ENCODE results near the gene PSMC5. TPM values are rescaled to one million over a fixed set of nuclear protein-coding genes. Genes with fewer than 3 reads are reported as not detected.
"Not testable (repeated sequence)": the region's sequence is repeated elsewhere in the genome, so short reads cannot be mapped to it uniquely, and the experiment has no call there.

Gene PSMC5
- total RNA-seq, 1 experiment from 2014 or later = 133 TPM

GRCh38 chr17:63845509-63845908 lies 18.3 kb downstream of the PSMC5 start:
- Histone ChIP-seq H3K27me3 (no peaks in the 10 kb centered on the region), H3K9me3 (peaks cover 3% of the 10 kb centered on the region; the same call in 1 of the 2 replicates), H3K36me3 (peaks cover 7% of the 10 kb centered on the region), H3K4me3 (no peak overlapping the region)
- DNase-seq = no peak

- Histone ChIP-seq H3K27me3 (no peaks in the 10 kb centered on the region), H3K4me3 (no peak overlapping the region), H3K36me3 (no peaks in the 10 kb centered on the region; the same call in 1 of the 2 replicates), H3K9me3 (peaks cover 3% of the 10 kb centered on the region; the same call in 1 of the 2 replicates)
- DNase-seq = no peak
Observed at GRCh38 chr17:63847525-63848249, 20.5 kb downstream of the PSMC5 start.

GRCh38 chr17:63848834-63849689 lies 21.8 kb downstream of the PSMC5 start:
- peak overlapping the region; percentile 27; the same call in 1 of the 2 replicates for H3K4me3 ChIP-seq
- H3K9me3 ChIP-seq = peaks cover 3% of the 10 kb centered on the region; the same call in 1 of the 2 replicates
- DNase-seq = peak; percentile 90
- peaks cover 4% of the 10 kb centered on the region; the same call in 1 of the 2 replicates for H3K27me3 ChIP-seq
- H3K36me3 ChIP-seq = no peaks in the 10 kb centered on the region

GRCh38 chr17:63850401-63850800 lies 23.2 kb downstream of the PSMC5 start:
- DNase-seq = no peak
- Histone ChIP-seq H3K4me3 (no peak overlapping the region), H3K9me3 (peaks cover 3% of the 10 kb centered on the region; the same call in 1 of the 2 replicates), H3K27me3 (peaks cover 4% of the 10 kb centered on the region; the same call in 1 of the 2 replicates), H3K36me3 (no peaks in the 10 kb centered on the region)

GRCh38 chr17:63853260-63853659 lies 26.0 kb downstream of the PSMC5 start:
- Histone ChIP-seq H3K4me3 (no peak overlapping the region), H3K36me3 (no peaks in the 10 kb centered on the region), H3K9me3 (peaks cover 3% of the 10 kb centered on the region; the same call in 1 of the 2 replicates), H3K27me3 (peaks cover 4% of the 10 kb centered on the region; the same call in 1 of the 2 replicates)
- no peak for DNase-seq

- Histone ChIP-seq H3K9me3 (no peaks in the 10 kb centered on the region), H3K27me3 (peaks cover 4% of the 10 kb centered on the region; the same call in 1 of the 2 replicates), H3K4me3 (no peak overlapping the region), H3K36me3 (no peaks in the 10 kb centered on the region)
- no peak for DNase-seq
Observed at GRCh38 chr17:63854709-63855108, 27.5 kb downstream of the PSMC5 start.

- Histone ChIP-seq H3K9me3 (no peaks in the 10 kb centered on the region), H3K27me3 (peaks cover 4% of the 10 kb centered on the region; the same call in 1 of the 2 replicates), H3K4me3 (no peak overlapping the region), H3K36me3 (no peaks in the 10 kb centered on the region)
- no peak for DNase-seq
Observed at GRCh38 chr17:63855185-63855584, 28.0 kb downstream of the PSMC5 start.

- not testable (repeated sequence) for H3K4me3 ChIP-seq, DNase-seq, H3K27me3 ChIP-seq, H3K9me3 ChIP-seq, H3K36me3 ChIP-seq
Observed at GRCh38 chr17:63856425-63856824, 29.2 kb downstream of the PSMC5 start.

GRCh38 chr17:63859257-63859656 lies 32.0 kb downstream of the PSMC5 start:
- DNase-seq = no peak
- Histone ChIP-seq H3K4me3 (no peak overlapping the region), H3K36me3 (no peaks in the 10 kb centered on the region), H3K9me3 (no peaks in the 10 kb centered on the region), H3K27me3 (no peaks in the 10 kb centered on the region; the same call in 1 of the 2 replicates)

- DNase-seq, H3K27me3 ChIP-seq, H3K4me3 ChIP-seq, H3K9me3 ChIP-seq, H3K36me3 ChIP-seq: not testable (repeated sequence)
Observed at GRCh38 chr17:63866625-63867024, 39.4 kb downstream of the PSMC5 start.

- H3K4me3 ChIP-seq, H3K27me3 ChIP-seq, H3K9me3 ChIP-seq, H3K36me3 ChIP-seq, DNase-seq: not testable (repeated sequence)
Observed at GRCh38 chr17:63869491-63870291, 42.5 kb downstream of the PSMC5 start.

- not testable (repeated sequence) for DNase-seq, H3K27me3 ChIP-seq, H3K36me3 ChIP-seq, H3K4me3 ChIP-seq, H3K9me3 ChIP-seq
Observed at GRCh38 chr17:63870292-63870665, 43.0 kb downstream of the PSMC5 start.

GRCh38 chr17:63871646-63872365 lies 44.6 kb downstream of the PSMC5 start:
- H3K4me3 ChIP-seq, H3K36me3 ChIP-seq, H3K27me3 ChIP-seq, H3K9me3 ChIP-seq: not testable (repeated sequence)
- peak; percentile 18 for DNase-seq

- not testable (repeated sequence) for H3K27me3 ChIP-seq, H3K36me3 ChIP-seq, H3K9me3 ChIP-seq, H3K4me3 ChIP-seq, DNase-seq
Observed at GRCh38 chr17:63873577-63873976, 46.3 kb downstream of the PSMC5 start, which contains the start of gene CSH2. Gene CSH2 (minus strand): TSS chr17:63873677. CDS start chr17:63873614, 63 bp downstream.

- not testable (repeated sequence) for H3K36me3 ChIP-seq, H3K9me3 ChIP-seq, H3K27me3 ChIP-seq, H3K4me3 ChIP-seq, DNase-seq
Observed at GRCh38 chr17:63874061-63874626, 46.9 kb downstream of the PSMC5 start.

- H3K36me3 ChIP-seq, H3K4me3 ChIP-seq, DNase-seq, H3K27me3 ChIP-seq, H3K9me3 ChIP-seq: not testable (repeated sequence)
Observed at GRCh38 chr17:63874693-63875092, 47.5 kb downstream of the PSMC5 start.

Data from MG63 (cell line).